IMR-90 (cell line): ENCODE data around the gene PNMA8A.

Experiments used
- FOS ChIP-seq: fragments of 150-350 bp; IDR thresholded peaks from 2 replicates; pipeline ENCODE4 v1.6.1; 2016; ENCODE audit warnings: low read depth, low read length
- MXI1 ChIP-seq: IDR thresholded peaks from 2 replicates; pipeline ENCODE4 v1.6.1; 2012; ENCODE audit warnings: low read depth, mild to moderate bottlenecking, low read length, moderate library complexity, borderline replicate concordance
- TF ChIP-seq, protein P1 (sequence below): conservative IDR thresholded peaks from 2 replicates; pipeline ENCODE4 v1.5.1; 2012; ENCODE audit warnings: mild to moderate bottlenecking, low read depth, low read length, improper control_type of control experiment

DNA sequence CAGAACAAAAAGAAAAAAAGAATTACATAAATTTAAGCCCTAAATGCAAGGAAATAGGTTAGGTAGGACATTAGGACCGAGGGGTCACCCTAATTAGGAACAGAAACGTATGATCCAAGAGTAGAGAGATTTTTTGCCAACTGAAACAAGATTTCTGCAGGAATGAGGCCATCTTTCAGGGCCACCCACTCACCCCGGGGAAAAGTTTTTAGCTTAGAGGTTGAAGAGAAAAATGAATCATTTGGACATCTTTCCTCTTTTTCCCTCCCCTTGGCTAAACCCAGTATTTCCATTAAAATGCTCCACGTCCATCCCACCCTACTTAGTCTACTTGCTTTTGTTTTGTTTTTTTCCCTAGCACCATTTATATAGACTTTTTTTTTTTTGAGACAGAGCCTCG, 10.6 kb upstream of the PNMA8A start:
- no peak for TF ChIP-seq MXI1
- no peak for TF ChIP-seq FOS
- TF ChIP-seq, protein P1, sequence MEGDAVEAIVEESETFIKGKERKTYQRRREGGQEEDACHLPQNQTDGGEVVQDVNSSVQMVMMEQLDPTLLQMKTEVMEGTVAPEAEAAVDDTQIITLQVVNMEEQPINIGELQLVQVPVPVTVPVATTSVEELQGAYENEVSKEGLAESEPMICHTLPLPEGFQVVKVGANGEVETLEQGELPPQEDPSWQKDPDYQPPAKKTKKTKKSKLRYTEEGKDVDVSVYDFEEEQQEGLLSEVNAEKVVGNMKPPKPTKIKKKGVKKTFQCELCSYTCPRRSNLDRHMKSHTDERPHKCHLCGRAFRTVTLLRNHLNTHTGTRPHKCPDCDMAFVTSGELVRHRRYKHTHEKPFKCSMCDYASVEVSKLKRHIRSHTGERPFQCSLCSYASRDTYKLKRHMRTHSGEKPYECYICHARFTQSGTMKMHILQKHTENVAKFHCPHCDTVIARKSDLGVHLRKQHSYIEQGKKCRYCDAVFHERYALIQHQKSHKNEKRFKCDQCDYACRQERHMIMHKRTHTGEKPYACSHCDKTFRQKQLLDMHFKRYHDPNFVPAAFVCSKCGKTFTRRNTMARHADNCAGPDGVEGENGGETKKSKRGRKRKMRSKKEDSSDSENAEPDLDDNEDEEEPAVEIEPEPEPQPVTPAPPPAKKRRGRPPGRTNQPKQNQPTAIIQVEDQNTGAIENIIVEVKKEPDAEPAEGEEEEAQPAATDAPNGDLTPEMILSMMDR, result no peak
